Cardiac septum (tissue), 1 donor: ENCODE measurements around the gene LRRC38. TPM values are rescaled to one million over a fixed set of nuclear protein-coding genes. Genes with fewer than 3 reads are reported as not detected.

Experiments
- DNase-seq: peaks from one replicate; pipeline ENCODE4 v3.0.0-alpha.2; 2020; ENCODE audit warnings: low spot score
- intact Hi-C: fragments of 100-400 bp; cut with DNase I; formaldehyde crosslinking; loops from one replicate; pipeline ENCODE4 v1.14.0; 2022
- total RNA-seq: library from RNA; stranded (reverse); fragmentation: NEBNext Ultra II Directional; extraction: Animal tissue kit (Norgen Biotek cat#: 25700); gene quantifications from one replicate; pipeline ENCODE4 v1.2.1, GENCODE V29; 2021
- donor health status: DM: no; HTN: no; CAD: no.

LRRC38 gene
- total RNA-seq, 1 donor from 2014 or later = 0.73 TPM

- intact Hi-C loops = no loop called here
- DNase-seq = no peak
These were observed 10.1 kb upstream of the LRRC38 start for GRCh38 chr1:13523780-13524477.

DNA sequence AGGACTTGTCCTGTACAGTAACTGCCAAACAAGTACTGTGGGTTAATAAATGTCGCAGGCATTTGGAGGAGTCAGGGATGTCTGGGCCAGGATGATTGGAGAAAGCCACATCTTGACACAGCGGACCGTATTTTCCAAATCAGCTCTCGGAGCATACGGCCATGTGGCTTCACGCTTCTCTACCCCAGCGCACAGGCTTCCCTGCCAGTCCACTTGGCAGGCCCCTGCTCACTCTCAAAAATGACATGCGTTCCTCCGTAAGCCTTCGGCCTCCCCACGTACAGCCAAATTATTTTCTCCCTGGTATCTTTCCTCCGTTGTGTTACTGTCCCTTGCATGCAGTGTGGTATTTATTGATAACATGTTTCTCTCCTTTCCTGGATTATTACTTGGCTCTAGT, 7.2 kb upstream of the LRRC38 start:
- intact Hi-C loops = no loop called here
- no peak for DNase-seq

GRCh38 chr1:13517193-13517812, 3.5 kb upstream of the LRRC38 start:
- no peak for DNase-seq
- intact Hi-C loops = no loop called here

DNA sequence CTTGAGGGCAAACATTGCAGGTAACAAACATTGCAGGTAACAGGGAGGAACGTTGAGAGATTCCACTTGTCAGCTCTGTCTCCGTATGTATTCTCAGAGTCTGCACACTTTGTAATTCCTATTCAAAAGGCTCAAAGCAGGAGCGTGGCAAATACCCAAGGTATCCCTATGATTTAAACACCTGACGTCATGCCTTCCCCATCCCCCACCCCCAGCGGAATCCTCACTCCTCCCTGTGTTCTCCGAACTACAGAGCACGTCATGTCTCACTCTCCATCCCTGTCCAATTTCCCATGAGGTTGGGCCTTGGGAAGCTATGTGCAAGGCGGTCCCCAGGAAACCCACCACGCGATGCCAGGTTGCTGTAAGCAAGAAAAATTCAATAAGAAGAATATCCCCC, 2.8 kb upstream of the LRRC38 start:
- no peak for DNase-seq
- intact Hi-C loops = no loop called here

DNA sequence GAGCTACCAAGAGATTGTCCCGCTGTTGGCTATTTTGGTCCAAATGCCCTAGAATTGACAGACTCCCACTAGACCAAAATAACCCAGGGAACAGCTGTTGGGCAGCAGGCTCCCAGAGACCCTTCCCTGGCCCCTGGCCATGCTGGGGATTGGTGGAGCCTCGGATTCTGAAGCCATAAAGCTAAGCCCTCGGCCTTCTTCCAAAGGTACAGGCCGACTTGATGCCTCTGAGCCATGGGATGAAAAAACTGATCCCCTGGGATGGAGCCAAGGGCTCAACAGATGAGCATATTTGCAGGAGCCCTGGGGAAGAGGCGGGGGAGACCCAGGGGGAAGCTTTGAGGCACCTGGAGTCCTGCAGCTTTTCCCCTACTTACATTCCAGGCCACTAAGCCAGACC, 1.0 kb upstream of the LRRC38 start:
- intact Hi-C loops = no loop called here

GRCh38 chr1:13513063-13513894, 524 bp downstream of the LRRC38 start:
- intact Hi-C loops = no loop called here
- DNase-seq = no peak

More for the DNA sequence above, 1.0 kb upstream of the LRRC38 start:
- no peak for DNase-seq

DNA sequence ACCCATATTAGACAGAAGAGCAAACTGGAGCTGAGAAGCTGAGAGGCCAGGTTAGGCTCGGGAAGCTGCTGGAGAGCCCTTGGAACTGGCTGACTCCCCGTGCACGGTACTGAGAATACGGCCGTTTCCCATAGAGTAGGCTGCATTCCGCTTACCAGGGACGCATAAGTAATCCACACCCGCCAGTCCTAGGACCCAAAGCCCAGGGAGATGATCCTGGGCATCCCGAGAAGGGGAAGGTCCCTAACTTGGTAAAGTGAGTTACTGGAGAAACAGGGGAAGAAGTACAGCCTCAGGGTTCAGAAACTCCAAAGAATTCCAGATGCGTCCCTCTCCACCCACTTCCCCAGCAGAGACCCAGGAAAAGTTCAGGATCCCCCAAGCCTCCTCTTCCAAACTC, 1.3 kb downstream of the LRRC38 start:
- DNase-seq = no peak
- intact Hi-C loops = no loop called here

DNA sequence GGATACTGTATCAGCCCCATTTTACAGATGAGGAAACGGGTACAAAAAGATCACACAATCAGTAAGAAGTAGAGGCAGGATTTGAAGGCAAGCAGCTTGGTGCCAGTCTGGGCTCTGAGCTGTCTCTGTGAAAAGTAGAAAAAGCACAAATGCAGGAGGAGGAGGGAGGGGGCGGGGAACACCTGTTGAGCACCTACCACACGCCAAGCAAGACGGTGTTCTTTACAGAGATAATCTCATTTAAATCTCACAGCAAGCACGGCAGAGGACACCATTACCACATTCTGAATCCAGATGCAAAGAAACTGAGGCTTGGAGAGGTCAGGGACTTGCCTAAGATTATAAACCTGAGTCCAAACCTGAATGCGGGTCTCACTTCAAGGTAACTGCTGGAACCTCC, 3.3 kb downstream of the LRRC38 start:
- DNase-seq = no peak
- intact Hi-C loops = no loop called here

DNA sequence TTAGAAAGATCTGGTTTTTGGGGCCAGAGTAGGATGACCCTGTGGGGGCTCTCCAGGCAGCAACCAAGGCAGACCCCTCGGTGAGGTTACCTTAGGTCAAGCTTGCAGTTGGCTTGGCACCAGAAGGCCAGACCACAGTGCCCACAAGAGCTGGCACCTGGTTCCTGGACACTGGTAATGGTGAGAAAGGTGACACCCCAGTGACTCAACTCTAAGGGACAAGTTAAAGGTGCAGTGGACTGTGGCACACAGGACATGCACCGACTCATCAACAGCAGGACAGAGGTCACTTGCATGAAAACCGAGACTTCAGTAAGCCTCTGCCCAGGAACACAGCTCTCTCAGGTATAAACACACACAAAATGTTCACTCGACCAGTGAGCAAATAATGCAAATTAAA, 6.7 kb downstream of the LRRC38 start:
- no peak for DNase-seq
- intact Hi-C loops = no loop called here

- intact Hi-C loops = no loop called here
- DNase-seq = no peak
These were observed 8.8 kb downstream of the LRRC38 start for GRCh38 chr1:13505020-13505419.

DNA sequence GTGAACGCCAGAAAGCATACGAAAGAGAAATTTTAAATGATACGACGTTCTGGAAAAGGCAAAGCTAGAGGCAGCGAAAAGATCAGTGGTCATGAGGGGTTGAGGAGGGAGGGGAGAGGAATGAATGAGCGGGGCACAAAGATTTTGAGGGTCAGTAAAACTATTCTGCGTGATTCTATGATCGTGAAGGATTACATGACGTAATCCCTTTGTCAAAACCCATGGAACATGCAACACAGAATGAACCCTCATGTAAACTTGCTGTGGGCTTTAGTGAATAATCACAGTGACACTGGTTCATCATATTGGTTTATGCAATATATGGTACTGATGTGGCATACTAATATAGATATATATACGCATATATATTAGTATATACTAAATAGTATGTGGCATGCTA, 13.0 kb downstream of the LRRC38 start:
- intact Hi-C loops = no loop called here

DNA sequence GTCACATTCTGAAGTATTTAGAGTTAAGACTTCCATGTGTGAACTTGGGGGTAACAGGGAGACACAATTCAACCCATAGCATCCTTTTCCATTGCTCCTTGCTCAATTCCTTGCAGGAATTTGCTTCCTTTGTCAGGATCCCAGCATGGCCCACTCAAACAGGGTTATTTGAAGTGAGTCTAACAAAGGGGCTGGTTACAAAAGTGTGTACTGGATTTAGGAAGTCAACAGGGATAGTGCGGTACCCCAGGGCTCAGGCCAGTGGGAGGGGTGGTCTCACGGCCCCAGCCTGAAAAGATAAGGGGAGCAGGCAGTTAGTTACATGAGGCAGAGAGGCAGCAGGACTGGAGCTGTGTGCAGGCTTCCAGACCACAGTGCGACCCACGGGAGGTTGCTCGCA, 14.4 kb downstream of the LRRC38 start:
- intact Hi-C loops = no loop called here

More for the DNA sequence above, 13.0 kb downstream of the LRRC38 start:
- no peak for DNase-seq

DNA sequence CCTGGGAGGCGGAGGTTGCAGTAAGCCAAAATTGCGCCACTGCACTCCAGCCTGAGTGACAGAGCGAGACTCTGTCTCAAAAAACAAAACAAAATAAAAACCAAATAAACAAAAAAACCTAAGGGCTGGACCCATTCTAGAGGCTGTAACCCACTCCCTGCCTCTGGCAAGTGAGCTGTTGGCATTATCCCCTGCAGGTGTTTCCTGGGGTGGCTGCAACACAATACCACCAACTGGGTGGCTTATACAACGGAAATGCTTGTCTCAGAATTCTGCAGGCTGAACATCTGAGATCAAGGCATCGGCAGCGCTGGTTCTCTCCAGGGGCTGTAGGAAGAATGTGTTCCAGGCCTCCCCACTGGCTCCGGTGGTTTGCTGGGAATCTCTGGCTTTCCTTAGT, 15.2 kb downstream of the LRRC38 start:
- DNase-seq = no peak
- intact Hi-C loops = no loop called here

More for the DNA sequence above, 14.4 kb downstream of the LRRC38 start:
- DNase-seq = no peak

GRCh38 chr1:13495186-13495585, 18.6 kb downstream of the LRRC38 start:
- intact Hi-C loops = no loop called here
- DNase-seq = no peak

- intact Hi-C loops = no loop called here
- no peak for DNase-seq
These were observed 19.1 kb downstream of the LRRC38 start for GRCh38 chr1:13494712-13495111.

- DNase-seq = no peak
- intact Hi-C loops = no loop called here
These were observed 19.8 kb downstream of the LRRC38 start for GRCh38 chr1:13494025-13494424.

- intact Hi-C loops = no loop called here
- no peak for DNase-seq
These were observed 21.1 kb downstream of the LRRC38 start for GRCh38 chr1:13492711-13493110.

- intact Hi-C loops = loop anchor here (1.0 kb wide), 1 partner anchor 47 kb away; no protein-coding TSS in a partner anchor
These were observed 25.8 kb downstream of the LRRC38 start for GRCh38 chr1:13487957-13488356.

DNA sequence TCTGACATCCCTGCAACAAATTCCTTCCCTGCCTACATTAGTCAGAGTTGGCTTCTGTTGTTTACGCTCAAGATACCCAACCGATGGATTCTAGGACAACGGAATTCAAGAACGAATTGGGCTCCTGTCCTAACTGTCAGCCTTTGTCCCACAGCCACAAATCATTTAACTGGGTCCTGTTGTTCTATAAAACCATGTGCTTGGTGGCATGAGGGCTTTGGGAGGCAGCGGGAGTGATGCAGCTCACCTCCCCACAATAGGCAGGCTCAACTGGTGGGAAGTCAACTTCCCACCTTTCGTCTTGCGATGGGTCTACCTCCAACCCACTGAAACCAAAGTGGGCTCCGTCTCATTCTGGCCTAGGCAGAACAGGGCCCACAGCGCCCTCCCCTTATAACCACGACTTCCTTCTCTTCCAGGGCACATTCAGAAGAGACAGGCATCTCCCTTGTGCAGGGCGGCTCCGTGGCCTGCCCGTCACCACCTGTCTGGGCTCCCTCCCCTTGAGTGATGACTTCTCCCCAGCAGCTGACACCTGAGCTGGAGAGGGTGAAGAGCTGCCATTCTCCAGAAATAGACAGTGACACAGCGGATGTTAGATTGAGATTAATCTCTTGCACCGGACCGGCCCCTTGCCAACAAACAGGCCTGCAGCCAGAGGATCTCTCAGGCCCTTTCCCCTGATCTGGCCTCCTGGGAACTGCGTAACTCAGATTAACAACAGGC, 26.5 kb downstream of the LRRC38 start:
- intact Hi-C loops = loop anchor here (1.0 kb wide), 1 partner anchor 48 kb away; no protein-coding TSS in a partner anchor
- DNase-seq = peak; percentile 75

More at GRCh38 chr1:13487957-13488356, 25.8 kb downstream of the LRRC38 start:
- DNase-seq = no peak

DNA sequence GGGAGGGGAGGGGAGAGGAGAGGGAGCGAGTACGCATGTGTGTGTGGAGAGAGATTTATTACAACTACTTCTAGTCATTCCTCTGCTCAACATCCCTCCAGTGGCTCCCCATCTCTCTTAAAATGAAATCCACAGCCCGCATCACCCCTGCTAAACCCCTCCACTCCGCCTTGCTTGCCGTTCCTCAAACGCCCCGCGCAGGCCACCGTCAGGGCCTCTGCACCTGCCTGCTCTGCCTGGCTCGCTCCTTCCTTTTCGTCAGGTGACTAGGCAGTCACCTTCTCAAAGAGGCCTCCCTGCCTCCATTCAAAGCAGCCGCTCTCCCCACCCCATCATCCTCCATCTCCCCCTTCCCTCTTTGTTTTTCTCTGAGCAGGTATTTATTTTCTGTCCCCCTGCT, 29.9 kb downstream of the LRRC38 start:
- intact Hi-C loops = no loop called here
- DNase-seq = no peak
